ENCODE measurements around the gene SERPINA1.

SERPINA1 gene

DNA sequence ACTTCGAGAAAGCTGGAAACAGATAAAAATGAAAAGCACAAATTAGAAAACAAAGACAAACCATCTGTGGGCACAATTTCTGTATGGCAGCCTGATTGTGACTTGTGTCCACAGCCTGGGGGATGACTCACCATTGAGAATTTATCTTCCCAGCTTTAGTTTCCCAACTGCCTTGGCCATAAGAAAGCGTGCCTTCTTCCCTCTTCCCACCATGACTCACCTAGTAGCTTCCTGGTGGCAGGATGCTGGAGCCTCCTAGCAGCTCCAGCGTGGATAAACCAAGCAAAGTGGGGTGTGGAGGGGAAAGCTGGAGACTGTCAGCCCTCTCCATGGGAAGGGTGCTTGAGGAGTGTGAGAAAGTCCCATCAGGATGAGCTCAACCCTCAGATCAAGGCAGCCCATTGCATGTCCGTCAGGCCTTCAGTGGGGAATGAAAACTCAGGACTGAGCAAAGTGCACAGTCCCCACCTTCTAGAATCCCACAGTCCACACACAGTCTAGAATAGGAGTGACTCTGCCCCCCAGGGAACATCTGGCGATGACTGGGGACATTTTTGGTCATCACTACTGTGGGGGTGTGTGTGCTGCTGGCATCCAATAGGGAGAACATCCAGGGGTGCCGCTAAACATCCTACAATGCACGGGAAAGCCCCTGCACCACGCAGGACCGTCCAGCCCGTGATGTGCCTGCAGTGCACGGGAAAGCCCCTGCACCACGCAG lies 42.9 kb downstream of the SERPINA1 start:
- FAIRE-seq = no peak

DNA sequence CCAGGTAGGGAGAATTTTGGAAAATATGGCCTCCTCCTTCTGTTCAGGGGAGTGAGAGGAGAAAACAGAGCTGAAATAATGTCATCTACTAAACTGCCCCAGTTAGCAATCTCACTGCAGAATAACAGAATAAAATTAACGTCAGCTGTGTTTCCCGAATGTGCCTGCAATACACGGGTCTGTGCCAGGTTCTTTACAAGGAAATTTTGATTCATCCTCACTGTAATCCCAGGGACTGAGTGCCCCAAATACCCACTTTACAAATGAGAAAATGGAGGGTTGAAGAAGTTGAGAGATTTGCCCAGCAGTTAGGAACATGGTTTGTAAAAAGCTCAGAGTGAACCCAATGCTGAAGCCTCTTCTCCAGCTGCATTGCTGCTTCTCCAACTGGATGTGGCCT lies 44.0 kb downstream of the SERPINA1 start:
- FAIRE-seq = no peak

DNA sequence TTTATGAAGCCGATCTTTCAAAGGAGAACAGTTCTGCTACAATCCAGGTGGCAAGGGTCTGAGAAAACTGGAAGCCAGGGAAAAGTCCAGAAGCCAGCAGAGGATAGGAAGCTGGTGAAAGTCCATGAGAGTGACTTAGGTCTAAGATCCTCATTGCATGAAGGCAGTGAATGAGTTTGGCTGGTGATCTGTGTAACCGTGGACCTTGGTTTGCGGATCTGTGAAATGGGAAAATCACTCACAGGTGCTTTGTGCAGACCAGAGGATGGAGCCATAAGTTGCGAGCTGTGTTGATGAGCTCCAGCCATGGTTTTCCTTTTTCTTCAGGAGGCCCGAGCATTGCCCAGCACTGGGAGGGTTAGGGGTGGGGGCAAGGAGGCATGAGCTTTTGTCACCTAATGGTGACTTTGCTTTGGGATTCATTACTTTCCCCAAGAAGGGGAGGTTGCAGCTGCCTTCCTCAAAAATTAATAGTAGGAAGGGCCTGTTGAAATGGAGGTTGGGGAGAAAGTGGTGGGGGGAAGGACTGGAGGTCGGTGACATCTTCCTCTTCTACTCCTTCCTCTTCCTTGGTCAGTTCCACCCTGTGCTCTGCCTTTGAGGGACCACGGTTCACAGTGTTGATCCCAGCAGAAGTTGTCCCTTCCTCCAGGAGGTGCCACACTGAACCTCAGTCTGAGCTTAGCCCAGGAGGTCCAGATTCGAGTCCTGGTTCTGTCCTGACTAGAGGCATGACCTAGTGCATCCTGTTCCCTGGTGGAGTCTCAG lies 45.0 kb downstream of the SERPINA1 start:
- no peak for FAIRE-seq

DNA sequence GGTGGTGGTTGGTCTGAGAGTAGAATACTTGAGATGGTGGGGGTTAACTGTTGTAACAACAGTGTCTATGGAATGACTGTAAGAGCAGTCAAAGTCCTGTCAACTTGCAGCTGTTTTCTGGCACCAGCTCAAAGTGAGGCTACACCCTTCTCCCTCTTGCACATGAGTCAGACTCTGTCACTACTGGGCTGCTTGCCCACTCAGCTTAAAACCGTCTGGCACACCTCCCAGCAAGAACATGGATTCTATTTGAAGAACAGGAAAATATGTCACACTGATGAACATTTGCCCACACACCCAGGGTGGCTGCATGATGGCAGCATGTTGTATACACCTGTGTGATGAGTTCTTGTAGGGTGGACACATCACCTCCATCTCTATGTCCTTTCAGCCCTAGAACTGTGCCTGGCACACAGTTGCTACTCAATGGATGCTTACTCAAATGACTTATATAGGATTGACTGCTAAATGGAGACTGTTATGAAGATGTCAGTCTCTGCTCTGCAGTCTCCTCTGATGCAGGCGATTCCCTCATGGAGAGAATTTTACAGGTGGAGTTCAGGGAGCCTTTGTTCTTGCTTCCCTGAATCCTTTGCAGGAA lies 46.0 kb downstream of the SERPINA1 start:
- FAIRE-seq = no peak

DNA sequence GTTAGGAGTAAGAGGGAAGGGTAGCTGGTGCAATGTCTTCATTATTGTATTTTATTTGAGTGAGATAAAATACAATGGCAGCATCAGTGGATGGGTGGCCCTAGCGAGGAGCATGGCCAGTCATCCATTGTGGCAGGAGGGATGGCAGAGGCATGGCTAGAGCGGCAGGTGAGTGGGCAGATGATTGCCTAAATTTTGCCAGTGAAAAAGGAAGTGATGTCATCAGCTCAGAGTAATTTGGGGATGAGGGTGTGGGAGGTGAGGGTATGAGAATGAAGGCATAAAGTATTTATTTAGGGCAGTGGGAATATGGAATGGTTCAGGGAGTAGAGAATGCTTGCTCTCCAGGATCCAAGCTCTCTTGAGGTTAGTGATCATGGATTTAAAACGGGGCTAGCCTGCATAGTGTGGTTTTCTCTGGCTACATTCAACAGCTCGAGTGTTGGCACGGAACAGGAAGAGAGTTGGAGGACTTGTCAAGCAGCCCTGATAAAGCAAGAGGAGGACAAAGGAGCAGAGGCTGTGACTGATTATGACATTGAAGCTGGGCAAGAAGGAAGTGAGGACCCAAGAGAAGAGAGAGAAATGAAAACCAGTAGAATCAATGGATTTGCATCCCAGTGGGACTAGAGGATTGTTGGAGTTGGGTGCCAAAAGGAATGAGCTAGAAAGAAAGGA lies 46.6 kb downstream of the SERPINA1 start:
- no peak for FAIRE-seq

DNA sequence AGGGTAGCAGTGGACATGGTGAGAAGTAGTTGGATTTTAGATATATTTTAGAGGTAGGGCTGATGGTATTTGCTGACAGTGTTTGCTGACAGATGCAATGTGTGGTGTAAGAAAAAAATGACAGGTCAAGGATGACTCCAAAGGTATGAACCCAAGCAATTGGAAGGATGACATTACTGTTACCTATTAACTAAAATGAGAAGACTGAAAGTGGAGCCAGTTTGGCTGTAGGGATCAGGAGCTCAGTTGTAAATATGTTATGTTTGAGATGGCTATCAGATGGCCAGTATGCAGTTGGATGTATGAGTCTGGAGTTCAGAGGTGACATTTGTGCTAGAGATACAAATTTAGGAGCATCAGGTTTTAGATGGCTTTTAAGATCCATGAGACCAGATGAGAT lies 47.9 kb downstream of the SERPINA1 start:
- FAIRE-seq = no peak

DNA sequence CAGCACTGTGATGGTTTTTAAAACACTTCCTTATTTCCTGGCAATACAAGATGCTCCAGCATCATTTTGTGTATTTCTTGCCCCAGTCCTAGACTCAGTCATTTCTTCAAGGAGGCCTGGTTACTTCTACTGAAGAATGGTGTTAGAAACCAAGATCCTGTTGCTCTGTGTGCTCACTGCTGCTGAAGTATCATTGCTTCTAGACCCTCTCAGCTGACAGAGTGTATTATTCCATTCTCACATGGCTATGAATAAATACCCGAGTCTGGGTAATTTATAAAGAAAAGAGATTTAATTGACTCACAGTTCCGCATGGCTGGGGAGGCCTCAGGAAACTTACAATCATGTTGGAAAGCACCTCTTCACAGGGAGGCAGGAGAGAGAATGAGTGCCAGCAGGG lies 50.4 kb downstream of the SERPINA1 start:
- FAIRE-seq = no peak

DNA sequence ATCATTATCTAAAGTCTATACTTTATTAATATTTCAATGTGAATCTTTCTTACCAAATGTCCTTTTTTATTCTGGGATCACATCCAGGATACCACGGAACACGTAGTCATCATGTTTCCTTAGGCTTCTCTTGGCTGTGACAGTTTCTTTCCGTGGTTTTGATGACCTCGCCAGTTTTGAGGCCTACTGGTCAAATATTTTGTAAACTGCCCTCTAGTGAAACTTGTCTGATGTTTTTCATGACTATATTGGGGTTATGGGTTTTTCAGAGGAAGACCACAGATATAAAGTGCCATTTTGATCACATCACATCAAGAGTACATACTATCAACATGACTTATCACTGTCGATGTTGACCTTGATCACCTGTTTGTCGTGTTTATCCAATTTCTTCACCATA lies 51.1 kb downstream of the SERPINA1 start:
- no peak for FAIRE-seq

DNA sequence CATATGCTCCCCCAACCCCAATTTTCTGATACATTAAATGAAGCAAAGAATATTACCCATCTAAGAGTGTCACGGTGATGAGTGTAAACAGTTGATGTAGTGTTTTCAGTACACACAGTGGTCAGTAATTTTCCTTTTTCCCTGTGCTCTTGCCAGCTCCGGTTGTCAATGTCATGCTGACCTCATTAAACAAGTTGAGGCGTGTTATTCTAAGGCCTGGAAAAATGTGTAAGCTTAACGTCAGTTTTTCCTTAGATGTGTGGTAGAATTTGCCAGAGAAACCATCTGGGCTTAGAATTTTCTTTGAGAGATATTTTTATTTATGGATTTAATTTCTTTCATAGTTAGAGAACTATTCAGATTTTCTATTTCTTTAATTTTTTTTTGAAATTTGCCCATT lies 53.5 kb downstream of the SERPINA1 start:
- FAIRE-seq = no peak

DNA sequence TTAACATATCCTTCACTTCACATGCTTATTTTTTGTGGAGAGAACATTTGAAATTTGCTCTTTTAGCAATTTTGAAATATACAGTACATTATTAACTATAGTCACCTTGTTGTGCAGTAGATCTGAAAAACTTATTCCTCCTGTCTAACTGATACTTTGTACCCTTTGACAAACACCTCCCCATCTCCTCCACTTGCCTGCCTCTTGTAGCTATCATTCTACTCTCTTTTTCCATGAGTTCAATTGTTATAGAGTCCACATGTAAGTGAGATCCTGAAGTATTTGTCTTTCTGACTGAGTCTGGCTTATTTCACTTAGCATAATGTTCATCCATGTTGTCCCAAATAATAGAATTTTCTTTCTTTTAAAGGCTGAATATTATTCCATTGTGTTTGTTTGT lies 55.8 kb downstream of the SERPINA1 start:
- FAIRE-seq = no peak

DNA sequence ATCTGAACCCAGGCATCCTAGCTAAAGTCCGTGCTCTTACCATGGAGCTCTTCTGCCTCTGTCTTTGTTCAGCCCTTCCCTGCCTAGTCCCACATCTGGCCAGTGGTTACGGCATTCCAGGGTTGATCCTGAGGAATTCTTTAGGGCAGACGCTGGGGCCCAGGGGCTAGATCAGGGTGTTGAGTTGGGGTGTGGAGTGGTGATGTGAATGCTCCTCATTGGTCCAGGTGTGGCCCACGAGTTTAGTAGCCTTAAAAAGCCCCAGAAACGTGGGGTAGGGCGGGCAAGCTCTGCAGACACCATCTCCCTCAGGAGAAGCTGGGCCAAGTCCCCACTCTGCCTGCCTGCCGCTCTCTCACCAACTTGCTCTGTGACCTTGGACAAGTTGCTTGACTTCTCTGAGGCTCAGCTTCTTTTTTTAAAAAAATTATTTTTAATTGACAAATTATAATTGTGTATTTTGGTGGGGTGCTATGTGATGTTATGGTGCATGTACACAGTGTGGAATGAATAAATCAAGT lies 56.3 kb downstream of the SERPINA1 start:
- FAIRE-seq = no peak

DNA sequence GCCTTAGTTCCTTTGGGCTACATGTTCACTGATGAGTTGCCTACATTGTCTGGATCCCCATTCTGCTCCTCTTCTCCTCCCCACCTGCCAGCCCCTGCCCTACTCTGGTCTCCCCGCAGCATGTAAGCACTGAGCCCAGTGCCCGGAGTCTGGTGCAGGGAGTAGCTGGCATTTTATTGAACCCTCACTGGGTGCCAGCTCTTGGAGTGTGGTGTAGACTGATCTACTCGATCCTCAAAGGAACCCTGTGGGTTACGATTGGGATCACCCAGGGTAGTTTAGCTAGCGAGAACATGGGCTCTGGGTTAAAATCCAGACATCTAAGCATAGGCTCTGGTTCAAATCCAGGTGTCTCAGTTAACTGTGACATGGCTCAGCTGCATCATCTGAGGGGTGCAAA lies 56.9 kb downstream of the SERPINA1 start:
- FAIRE-seq = no peak

DNA sequence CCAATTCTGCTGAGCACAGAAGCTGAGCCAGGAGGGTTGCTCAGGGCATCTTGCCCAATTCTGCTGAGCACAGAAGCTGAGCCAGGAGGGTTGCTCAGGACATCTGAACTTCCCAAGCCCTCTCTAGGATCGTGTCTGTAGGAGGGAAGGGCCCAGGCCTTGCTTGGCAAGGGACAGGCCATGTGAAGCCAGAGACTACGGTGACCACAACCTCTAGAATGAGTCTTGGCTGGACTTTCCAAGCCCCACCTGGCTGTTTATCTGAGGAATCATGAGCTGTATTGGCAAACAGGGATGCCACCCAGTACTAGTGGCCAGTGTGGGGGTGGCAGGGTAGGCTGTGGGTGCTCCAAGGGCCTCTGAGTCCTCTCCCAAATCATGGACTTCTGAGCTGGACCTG lies 57.5 kb downstream of the SERPINA1 start:
- no peak for FAIRE-seq

DNA sequence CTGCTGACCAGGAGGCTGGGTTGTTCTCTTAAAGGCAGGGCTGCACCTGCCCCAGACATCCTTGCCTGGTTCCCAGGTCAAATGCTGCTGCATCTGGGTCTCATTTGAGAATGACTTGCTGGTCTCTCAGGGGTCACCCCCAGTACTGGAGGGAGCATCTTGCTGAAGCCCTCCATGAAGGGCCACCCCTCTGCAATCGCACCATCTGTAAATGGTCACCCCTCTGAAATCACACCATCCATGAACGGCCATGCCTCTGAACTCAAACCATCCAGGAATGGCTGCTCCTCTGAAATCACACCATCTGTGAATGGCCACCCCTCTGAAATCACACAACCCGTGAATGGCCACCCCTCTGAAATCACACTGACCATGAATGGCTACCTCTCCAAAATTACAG lies 58.0 kb downstream of the SERPINA1 start:
- no peak for FAIRE-seq

DNA sequence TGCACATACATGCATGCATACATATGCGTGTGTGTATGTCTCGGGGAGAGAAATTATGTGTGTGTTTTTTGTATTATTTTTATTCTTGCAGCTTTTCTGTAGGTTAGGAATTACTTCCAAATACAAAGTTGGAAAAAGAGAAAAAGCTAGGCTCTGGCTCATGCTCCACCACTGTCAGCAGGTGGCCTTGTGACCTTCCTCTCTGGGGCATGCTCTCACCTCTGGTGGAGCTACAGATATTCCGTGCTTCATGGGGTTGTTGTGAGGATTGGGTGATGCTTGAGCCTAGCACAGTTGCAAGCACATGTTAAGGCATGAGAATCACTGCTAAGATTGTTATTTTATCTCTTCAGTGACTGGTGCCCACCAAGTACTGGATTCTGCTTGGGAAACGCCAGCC lies 58.5 kb downstream of the SERPINA1 start:
- FAIRE-seq = no peak

DNA sequence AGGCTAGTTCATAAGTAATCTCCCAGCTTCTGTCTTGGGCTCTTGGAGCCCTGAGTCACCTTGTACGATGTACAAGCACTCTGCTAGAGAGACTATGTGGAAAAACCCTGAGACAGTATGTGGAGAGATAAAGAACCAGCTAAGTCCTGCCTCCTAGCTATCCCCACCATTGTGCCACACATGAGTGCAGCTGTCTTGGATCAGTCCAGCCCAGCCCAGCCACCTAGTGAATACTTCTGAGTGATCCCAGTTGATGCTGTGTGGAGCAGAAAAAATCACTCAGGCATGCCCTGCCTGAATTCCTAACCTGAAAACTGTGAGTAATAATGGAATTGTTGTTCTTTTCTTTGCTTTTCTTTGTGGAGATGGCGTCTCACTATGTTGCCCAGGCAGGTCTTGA lies 60.2 kb downstream of the SERPINA1 start:
- FAIRE-seq = no peak

All from TTC549 (cell line).